NCI-H1417 (cell line): ENCODE results near the gene TCIRG1.
"Not testable (repeated sequence)": the region's sequence is repeated elsewhere in the genome, so short reads cannot be mapped to it uniquely, and the experiment has no call there.

ENCODE experiments used
- DNase-seq, 3 experiments: peaks; one replicate each; lab custom pipeline; 2025; lab: John Stamatoyannopoulos, UW

Gene TCIRG1

GRCh38 chr11:68083517-68083916 lies 44.7 kb downstream of the TCIRG1 start:
- DNase-seq: no peak

- no peak for DNase-seq
Measured at GRCh38 chr11:68089679-68090078, 50.9 kb downstream of the TCIRG1 start.

DNA sequence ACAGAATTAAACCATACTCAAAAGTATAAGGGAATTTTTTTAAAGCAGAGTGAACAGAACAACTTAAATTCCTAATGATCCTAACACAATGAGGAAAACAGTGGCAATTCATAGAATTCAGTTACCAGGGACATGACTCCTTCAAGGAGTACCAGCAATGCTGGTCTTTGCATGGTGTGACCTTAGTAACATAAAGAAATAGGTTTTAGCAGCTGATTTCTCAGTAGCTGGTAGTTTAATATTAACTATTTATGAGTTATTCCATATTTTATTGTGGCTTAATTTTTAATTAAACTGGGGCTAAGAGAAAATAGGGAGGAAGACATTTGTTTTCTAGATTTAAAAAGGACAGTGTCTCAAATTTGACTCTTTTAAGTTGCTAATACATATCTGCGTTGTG lies 51.5 kb downstream of the TCIRG1 start:
- no peak for DNase-seq

- DNase-seq: no peak
Measured at GRCh38 chr11:68090706-68091105, 51.9 kb downstream of the TCIRG1 start.

- DNase-seq: no peak
Measured at GRCh38 chr11:68092411-68092810, 53.6 kb downstream of the TCIRG1 start.

DNA sequence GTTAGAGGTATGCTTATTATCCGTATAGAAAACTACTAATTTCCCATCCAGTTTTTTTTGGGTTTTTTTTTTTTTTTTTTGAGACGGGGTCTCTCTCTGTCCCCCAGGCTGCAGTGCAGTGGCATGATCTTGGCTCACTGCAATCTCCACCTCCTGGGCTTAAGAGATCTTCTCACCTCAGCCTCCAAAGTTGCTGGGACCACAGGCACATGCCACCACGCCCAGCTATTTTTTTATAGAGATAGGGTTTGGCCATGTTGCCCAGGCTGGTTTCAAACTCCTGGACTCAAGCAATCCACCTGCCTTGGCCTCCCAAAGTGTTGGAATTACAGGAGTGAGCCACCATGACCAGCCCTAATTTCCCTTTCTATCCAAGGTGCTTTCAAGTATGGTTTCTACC lies 54.1 kb downstream of the TCIRG1 start:
- DNase-seq: not testable (repeated sequence)

DNA sequence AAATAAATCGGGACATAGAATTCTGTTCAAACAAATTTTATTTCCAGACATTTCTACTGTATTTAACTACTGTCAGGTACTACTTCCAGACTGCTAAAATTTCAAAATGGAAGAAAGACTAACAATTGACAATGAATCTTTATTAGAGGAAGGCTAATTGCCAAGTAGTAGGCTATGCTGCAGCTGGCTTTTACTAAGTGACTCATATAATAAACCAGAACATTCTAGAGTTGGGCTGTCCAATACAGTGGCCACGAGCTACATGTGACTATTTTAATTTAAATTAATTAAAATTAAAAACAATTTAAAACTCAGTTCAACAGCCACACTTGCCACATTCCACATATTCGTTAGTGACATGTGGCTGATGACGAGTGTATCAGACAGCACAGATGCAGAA lies 54.7 kb downstream of the TCIRG1 start:
- no peak for DNase-seq

DNA sequence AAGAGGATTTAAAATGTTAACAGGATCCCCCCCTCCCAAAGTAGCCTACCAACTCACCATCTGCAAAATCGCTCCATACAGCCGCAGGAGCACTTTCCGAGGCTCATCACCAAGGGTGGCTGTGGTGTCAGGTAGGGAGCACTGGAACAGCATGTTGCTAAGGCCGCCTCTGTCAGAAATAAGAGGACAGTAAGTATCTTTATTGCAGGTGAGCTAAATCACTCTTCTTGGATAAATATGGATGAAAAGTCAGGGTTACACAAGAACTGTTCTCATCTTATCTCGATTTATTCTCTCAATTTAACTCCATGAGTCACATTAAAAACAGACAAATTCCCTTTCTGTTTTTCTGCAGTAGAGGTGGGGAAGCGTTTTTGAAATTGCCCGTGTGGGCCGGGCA lies 58.1 kb downstream of the TCIRG1 start:
- DNase-seq: no peak

DNA sequence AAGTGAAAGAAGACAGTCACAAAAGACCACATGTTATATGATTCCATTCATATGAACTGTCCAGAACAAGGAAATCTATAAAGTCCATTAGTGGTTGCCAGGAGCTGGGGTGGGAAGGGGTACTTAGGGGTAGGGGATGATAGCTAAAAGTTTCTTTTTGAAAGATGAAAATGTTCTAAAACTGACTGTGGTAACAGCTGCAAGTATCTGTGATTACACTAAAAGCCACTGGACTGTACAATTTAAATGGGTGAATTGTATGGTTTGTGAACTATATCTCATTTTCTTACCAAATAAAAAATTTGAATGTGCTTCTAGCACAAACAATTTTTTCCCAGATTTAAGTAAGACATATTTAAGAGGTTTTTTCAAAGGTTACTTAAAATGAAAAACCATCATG lies 60.2 kb downstream of the TCIRG1 start:
- DNase-seq: no peak

DNA sequence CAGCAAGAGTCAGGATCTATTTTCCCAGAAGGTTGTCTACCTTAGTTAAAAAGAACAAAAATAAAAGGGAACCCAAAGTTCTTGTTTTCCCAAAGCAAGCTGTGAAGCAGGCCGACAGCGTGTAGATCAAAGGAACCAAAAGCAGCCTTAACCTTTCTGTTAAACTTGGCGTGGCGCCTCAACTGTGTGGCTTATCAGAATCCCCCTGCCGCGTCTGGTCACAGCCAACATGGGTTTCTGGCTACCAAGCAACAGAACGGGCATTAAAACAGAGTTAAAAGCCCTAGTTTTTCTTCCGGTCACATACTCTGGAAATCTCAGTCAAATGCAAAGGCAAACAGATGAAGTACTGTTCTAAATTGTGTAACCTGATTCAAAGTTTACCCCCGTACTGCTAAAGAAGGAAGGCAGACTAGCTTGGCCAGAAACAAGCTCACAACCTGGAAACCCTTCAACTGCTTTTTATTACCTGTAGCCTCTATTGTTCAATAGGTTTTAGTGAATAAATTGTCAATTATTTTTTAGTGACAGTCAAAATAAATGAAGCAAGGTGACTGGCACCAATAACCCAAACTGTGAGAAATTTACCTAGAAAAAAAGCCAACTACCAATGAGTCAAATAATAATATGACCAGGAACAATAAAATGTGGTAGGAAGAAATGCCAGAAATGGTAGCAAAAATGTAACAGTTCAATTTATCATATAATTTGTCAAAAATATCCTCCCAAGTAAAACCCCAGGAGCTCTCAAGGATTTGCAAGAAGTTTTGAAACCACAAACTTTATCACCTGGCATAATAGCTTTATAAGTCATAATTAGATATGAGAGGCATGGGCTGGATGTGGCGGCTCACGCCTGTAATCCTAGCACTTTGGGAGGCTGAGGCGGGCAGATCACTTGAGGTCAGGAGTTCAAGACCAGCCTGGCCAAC lies 60.9 kb downstream of the TCIRG1 start:
- peak in 1 of 3 experiments; percentile 32 for DNase-seq
